ENCODE measurements around the gene MYOM1. TPM values are rescaled to one million over a fixed set of nuclear protein-coding genes. Genes with fewer than 3 reads are reported as not detected.

MYOM1 gene
- total RNA-seq, 1 donor from 2014 or later, result 2.2 TPM

DNA sequence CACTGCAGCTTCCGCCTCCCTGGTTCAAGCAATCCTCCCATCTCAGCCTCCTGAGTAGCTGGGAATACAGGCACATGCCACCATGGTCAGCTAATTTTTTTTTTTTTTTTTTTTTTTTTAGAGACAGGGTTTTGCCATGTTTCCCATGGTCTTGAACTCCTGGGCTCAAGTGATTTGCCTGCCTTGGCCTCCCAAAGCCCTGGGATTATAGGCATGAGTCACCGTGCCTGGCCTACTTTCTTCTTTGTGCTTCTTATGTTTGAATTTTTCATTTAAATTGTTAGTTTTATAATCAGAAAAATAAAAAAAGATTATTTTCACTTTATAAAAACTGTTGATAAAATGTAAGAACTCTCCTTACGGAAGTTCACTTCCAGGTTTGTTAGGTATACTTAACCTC lies 105.3 kb downstream of the MYOM1 start:
- DNase-seq, result no peak

DNA sequence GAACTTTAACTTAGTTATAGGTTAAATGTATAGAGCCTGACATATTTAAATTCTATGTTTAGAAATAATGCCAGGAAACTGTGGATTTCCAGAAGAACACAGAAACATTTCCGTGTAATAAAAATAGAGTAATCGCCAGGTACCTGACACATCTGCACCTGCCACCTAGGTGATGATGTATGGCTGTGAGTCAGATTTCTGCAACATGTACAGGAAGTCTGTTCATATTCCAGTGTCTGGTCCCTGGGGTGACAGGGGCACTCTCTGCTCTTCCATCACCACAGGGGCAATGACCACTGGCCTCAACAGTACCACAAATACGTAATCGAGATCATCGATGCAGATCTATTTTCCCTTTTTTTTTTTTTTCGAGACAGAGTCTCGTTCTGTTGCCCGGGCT lies 105.7 kb downstream of the MYOM1 start:
- DNase-seq, result no peak

GRCh38 chr18:3111523-3112240 lies 108.1 kb downstream of the MYOM1 start:
- DNase-seq, result no peak

GRCh38 chr18:3110034-3110752 lies 109.6 kb downstream of the MYOM1 start:
- no peak for DNase-seq

DNA sequence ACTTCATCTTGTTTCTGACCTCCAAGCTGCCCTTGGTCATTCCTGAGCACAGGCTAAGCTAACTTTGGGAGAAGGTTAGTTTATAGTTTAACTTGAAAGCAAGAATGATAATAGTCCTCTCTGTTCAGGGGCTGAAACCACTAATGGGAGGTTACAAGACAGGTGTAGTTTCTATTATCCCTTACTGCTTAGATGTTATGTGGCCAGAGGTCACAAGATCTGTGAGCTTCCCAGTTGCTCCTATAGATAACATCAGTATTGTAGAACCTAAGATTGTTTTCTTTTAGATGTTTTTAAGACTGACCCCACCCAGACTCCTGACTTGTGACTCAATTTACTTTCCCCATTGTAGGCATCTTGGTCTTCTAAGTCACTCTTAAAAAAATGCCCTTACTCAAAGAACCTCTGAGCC lies 112.0 kb downstream of the MYOM1 start:
- no peak for DNase-seq

GRCh38 chr18:3104190-3105054 lies 115.3 kb downstream of the MYOM1 start:
- DNase-seq, result peak; percentile 80

GRCh38 chr18:3103576-3103975 lies 116.2 kb downstream of the MYOM1 start:
- DNase-seq, result peak; percentile 60

DNA sequence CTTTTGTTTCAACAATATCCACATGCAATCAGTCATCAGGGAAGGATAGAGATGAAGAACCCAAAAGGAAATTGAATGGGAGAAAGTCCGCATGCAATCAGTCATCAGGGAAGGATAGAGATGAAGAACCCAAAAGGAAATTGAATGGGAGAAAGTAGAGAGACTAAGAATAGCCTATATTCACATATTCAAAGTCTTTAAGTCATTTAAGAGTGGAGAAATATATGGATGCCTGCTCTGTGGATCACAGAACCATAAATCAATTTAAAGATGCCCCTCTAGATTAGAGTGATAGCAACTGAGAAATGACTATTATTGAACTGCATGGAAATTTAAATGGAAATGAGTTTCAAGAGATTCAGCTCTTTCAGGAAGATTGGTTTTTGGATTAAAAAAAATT lies 116.8 kb downstream of the MYOM1 start:
- no peak for DNase-seq

DNA sequence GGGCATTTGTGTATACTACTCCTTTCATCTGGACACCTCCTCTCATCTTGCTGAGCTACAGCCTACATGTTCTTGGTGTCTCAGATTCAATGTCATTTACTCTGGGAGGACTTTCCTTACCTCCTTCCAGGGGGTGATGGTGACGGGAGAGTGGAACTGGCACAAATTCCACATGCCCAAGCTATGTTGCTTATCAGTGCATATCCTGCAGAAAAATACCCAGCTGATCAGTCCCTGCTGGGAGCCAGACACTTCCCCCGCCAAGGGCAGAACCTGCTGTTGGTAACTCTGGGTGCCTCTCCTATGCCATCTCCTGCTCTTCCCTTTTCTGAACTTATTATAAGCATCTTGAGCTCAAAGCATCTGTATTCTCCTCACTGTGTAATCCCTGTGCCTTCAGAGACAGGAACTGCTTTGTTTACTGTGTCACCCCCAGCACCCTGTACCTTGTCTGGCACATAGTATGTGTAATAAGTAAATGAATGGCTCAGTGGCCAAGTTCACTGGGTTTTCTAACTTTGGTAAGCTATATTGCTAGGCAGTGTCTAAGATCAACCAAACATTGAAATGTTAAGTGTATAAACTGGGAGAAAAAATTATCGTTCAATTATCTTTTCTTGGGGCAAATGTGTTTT lies 119.2 kb downstream of the MYOM1 start:
- DNase-seq, result no peak

GRCh38 chr18:3099327-3099726 lies 120.4 kb downstream of the MYOM1 start:
- DNase-seq, result no peak

GRCh38 chr18:3097082-3097481 lies 122.7 kb downstream of the MYOM1 start:
- DNase-seq, result no peak

GRCh38 chr18:3095921-3096320 lies 123.8 kb downstream of the MYOM1 start:
- no peak for DNase-seq

DNA sequence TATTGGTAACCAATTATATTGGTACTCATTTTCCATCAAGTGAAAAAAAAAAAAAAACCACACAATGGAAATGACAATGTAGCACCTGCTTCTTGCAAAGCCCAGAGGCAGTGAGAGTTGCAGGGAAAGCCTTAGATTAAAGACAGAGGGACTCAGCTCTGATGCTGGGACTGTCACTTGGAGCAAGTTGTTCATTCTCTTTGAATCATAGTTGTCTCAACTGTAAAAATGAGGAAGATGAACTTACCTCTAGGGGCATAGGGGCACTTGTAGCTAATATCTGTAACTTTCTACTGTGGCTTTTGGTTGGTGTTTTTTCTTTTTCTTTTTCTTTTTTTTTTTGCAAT lies 125.5 kb downstream of the MYOM1 start:
- DNase-seq, result no peak

GRCh38 chr18:3093624-3094337 lies 126.0 kb downstream of the MYOM1 start:
- peak; percentile 38 for DNase-seq

GRCh38 chr18:3092727-3093126 lies 127.0 kb downstream of the MYOM1 start:
- no peak for DNase-seq

DNA sequence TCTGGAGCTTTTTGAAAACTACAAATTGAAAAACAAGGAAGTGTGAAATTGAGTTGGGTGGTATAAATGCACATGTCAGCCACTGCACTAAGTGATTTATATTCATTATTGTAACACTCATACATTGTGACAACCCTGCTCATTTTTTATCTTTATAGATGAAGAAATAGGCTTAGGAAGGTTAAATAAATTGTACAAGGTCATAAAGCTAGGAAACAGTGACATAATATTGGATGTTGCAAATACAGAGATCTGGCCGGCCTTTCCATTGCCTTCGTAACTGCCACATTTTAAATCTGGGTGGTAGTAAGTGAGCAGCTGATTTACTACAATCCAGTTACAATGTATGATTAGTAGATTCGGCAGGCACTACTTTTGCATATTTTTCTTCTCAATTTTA lies 130.2 kb downstream of the MYOM1 start:
- no peak for DNase-seq

DNA sequence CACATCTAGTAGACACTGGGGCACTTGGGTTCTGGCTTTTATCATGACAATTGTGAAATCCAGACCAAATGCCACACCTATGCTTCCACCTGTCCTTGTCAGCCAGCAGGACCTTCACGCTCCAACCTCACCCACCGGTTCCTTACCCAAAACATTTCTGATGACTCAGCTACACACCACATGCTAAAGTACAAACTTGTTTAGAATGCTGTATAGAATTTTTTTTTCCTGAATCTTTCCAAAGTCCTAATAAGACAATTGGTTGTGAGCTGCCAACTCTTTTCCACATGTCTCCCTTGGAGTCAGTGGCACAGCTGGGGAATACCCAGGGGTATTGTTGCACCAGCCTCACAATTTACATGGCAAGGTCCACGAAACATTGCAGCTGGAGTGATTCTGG lies 131.3 kb downstream of the MYOM1 start:
- DNase-seq, result peak; percentile 41

DNA sequence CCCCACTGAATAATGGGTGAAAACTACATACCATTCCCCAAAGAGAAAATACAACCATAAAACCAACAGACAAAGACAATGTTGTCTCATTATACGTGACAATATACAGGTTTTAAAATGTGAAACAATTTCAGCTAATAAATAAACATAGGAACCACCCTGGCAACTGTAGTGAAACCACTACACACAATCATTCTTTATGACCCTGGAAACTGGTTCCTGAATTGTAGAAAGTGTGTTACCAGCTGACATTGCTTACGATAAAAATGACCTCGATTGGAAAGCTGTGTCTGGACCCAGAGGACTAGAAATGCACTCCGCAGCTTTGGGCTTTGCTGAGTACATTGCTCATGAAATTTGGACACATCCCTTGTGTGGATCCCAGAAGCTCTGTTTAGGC lies 132.9 kb downstream of the MYOM1 start:
- no peak for DNase-seq

DNA sequence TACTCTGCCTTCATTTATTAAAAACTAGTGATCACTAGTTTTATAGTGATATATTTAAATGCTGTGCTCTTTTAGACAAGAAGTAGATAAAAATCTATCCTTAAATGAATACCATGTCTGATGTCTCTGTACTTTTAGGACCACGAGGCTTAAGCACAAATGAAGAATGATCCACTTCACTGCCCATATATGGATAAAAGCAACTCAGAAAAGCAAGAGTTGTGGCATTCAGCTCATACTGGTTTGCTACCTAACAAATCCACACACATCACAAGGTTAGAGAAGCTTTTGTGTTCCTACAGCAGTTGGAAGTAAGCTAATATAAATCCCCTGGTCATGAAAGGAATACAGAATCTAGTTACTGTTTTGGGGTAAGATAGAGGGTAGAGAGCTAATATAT lies 134.2 kb downstream of the MYOM1 start:
- DNase-seq, result no peak

- DNase-seq, result peak; percentile 42
These were observed 135.6 kb downstream of the MYOM1 start for GRCh38 chr18:3084206-3084605.

DNA sequence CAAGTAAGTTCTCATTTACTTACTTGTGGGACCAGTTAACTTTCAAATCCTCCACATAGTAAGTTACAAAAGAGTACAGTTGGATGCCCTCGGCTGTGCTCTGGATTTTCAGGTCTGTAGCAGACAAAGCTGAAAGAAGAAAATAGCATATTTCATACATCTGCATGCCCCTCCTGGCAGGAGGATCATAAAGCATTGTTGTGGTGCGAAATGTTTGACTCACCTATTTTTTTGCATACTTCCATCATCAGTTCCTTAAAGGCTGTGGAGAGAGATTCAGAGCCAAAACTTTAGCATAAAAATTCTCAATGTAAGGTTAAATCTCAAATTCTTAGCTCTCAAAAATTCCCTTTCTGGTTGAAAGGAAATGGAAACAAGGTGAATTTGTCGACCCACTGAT lies 136.0 kb downstream of the MYOM1 start:
- peak; percentile 57 for DNase-seq

DNA sequence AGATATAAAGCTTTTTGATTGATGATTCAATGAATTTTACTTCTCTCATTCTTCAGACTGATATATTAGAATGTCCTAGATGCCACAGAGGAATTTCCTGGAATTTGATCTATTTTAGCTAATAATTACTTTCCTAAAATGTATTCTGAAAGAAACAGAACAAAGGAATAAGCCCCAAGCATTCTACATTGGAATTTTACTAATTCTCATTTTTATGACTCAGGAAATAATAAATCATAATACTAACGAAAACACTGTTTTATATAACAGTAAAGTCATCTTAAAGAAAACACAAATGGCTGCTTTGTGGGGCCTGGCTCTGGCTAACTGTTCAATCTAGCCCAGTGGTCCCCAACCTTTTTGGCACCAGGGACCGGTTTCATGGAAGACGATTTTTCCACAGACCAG lies 138.2 kb downstream of the MYOM1 start:
- peak; percentile 34 for DNase-seq

Measured in dermis blood vessel endothelial cell (primary cell).